Stimulated activated naive B cell treated with anti-CD40 and anti-IgM and Interleukin-4, amounts not matched to agents 10 μg/mL and 1 μg/mL and 100 μg/mL, for 72 hours (primary cell): ENCODE results near the gene FBXO31.

Source experiments
- ATAC-seq, 2 donors: fragments of 150-1000 bp; cut with Tn5 transposase; replicated peaks; 2 replicates each; pipeline ENCODE4 v1.10.0; 2021; ENCODE audit warnings: moderate library complexity in 1 of 2
- DNase-seq: peaks from one replicate; pipeline ENCODE4 v3.0.0; 2021
- H3K27ac Mint-ChIP-seq: one replicate; pipeline ENCODE4 v1.8.0; 2022; ENCODE audit warnings: mild to moderate bottlenecking, mixed read lengths
- H3K27me3 Mint-ChIP-seq, 2 donors: one replicate each; pipeline ENCODE4 v1.8.0; 2022; ENCODE audit warnings: mixed read lengths in 2 of 2
- H3K36me3 Mint-ChIP-seq, 2 donors: one replicate each; pipeline ENCODE4 v1.8.0; 2022; ENCODE audit warnings: mixed read lengths in 2 of 2, mild to moderate bottlenecking in 1 of 2
- H3K4me1 Mint-ChIP-seq, 2 donors: one replicate each; pipeline ENCODE4 v1.8.0; 2022; ENCODE audit warnings: mixed read lengths in 2 of 2, mild to moderate bottlenecking in 1 of 2
- H3K4me3 Mint-ChIP-seq, 2 donors: one replicate each; pipeline ENCODE4 v1.8.0; 2022; ENCODE audit warnings: mild to moderate bottlenecking in 2 of 2, mixed read lengths in 2 of 2, moderate library complexity in 1 of 2
- H3K9me3 Mint-ChIP-seq, 2 donors: one replicate each; pipeline ENCODE4 v1.8.0; 2022; ENCODE audit warnings: mixed read lengths in 2 of 2, mild to moderate bottlenecking in 1 of 2

Gene FBXO31, protein sequence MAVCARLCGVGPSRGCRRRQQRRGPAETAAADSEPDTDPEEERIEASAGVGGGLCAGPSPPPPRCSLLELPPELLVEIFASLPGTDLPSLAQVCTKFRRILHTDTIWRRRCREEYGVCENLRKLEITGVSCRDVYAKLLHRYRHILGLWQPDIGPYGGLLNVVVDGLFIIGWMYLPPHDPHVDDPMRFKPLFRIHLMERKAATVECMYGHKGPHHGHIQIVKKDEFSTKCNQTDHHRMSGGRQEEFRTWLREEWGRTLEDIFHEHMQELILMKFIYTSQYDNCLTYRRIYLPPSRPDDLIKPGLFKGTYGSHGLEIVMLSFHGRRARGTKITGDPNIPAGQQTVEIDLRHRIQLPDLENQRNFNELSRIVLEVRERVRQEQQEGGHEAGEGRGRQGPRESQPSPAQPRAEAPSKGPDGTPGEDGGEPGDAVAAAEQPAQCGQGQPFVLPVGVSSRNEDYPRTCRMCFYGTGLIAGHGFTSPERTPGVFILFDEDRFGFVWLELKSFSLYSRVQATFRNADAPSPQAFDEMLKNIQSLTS

GRCh38 chr16:87383505-87384161 is at the start of gene FBXO31:
Gene FBXO31, minus strand, starts transcription at chr16:87383776. Its CDS starts 32 bp downstream, at chr16:87383744.
- peak within 1 kb of the TSS; percentile 100 for H3K27ac Mint-ChIP-seq
- H3K4me1 Mint-ChIP-seq = peaks cover 40 to 83% of the 10 kb centered on the region in 2 donors
- H3K4me3 Mint-ChIP-seq = peak within 1 kb of the TSS; percentile 92 to 96
- H3K36me3 Mint-ChIP-seq = peaks cover 7 to 15% of the 10 kb centered on the region in 2 donors
- DNase-seq (peak; percentile 89), ATAC-seq (peak; percentile 68 to 71)
- peaks cover 4 to 6% of the 10 kb centered on the region in 2 donors for H3K27me3 Mint-ChIP-seq
- peaks cover 0 to 2% of the 10 kb centered on the region in 2 donors for H3K9me3 Mint-ChIP-seq

DNA sequence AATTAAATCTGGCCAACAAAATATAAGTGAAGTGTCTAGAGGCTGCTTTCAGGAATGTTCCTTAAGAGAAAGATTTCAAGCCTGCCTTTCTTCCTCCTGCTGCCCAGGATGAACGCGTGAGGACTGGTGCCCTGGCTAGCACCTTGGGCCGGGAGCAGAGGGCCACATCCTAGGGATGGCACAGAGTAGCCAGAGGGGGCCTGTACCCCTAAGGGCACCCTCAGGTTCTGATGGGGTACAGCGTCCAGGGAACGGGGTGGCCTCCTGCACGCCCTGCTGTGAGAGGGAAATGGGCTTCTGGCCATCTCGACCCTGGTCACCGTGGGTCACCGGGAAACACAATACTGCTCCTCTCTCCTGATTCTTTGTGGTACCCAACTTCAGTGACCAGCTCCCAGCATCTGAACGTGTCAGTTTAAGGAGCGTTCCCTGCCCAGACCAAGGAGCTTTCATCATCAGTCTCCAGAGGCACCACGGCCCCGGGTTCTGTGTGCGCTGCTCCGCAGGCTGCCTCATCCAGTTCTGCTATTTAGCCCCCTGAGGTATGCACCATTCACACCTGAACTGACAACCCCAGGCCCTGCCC is 48.8 kb upstream of the FBXO31 start:
- DNase-seq = no peak
- H3K36me3 Mint-ChIP-seq = peaks cover 0 to 1% of the 10 kb centered on the region in 2 donors
- H3K9me3 Mint-ChIP-seq = no peaks in the 10 kb centered on the region
- H3K4me1 Mint-ChIP-seq = peaks cover 2 to 7% of the 10 kb centered on the region in 2 donors
- no peak overlapping the region for H3K4me3 Mint-ChIP-seq
- peaks cover 0 to 6% of the 10 kb centered on the region in 2 donors for H3K27me3 Mint-ChIP-seq
- ATAC-seq = no peak
- no peak overlapping the region for H3K27ac Mint-ChIP-seq

- no peak overlapping the region for H3K27ac Mint-ChIP-seq
- no peak for ATAC-seq
- no peaks in the 10 kb centered on the region for H3K9me3 Mint-ChIP-seq
- H3K4me1 Mint-ChIP-seq = peaks cover 2 to 7% of the 10 kb centered on the region in 2 donors
- peaks cover 0 to 1% of the 10 kb centered on the region in 2 donors for H3K36me3 Mint-ChIP-seq
- peaks cover 0 to 6% of the 10 kb centered on the region in 2 donors for H3K27me3 Mint-ChIP-seq
- no peak for DNase-seq
- H3K4me3 Mint-ChIP-seq = no peak overlapping the region
Observed at GRCh38 chr16:87431926-87432325, 48.4 kb upstream of the FBXO31 start.

DNA sequence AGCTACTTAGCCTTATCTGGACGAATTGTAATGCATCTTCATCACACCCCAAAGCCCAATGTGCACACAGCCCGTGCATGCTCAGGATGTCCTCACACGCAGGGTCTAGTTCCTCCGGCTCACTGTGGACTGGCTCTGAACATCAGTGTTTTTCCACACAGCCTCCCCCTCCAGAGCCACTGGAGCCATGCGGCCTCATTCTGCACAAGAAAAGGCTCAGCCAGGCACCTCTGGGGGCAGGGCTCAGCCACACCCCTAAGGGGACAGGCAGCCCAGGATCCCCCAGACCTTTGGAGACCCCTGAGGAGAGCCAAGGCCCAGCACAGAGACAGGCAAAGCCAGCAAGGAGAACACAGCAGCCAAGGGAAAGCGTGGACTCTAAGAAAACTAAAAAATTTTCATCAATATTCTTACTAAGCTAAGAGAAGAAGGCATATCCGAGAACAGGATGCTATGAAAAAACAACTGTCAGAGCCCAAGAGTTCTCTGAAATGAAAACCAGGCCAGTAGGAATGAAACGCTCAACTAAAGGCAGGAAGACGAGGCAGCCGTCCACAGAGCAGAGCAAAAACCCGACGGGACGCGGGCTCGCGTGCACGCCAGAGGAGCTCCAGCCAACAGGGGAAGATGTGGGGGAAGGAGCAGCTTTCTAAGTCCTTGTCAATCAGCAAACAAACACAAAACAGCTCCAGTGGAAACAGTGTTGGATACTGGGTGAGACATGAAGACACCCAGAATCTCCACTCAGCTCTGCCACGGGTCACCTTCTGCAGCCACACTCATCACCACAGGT is 43.0 kb upstream of the FBXO31 start:
- no peak overlapping the region for H3K27ac Mint-ChIP-seq
- no peaks in the 10 kb centered on the region for H3K4me1 Mint-ChIP-seq
- peaks cover 0 to 3% of the 10 kb centered on the region in 2 donors for H3K9me3 Mint-ChIP-seq
- DNase-seq (no peak), ATAC-seq (no peak)
- no peaks in the 10 kb centered on the region for H3K27me3 Mint-ChIP-seq
- H3K4me3 Mint-ChIP-seq = no peak overlapping the region
- H3K36me3 Mint-ChIP-seq = peaks cover 5 to 9% of the 10 kb centered on the region in 2 donors

DNA sequence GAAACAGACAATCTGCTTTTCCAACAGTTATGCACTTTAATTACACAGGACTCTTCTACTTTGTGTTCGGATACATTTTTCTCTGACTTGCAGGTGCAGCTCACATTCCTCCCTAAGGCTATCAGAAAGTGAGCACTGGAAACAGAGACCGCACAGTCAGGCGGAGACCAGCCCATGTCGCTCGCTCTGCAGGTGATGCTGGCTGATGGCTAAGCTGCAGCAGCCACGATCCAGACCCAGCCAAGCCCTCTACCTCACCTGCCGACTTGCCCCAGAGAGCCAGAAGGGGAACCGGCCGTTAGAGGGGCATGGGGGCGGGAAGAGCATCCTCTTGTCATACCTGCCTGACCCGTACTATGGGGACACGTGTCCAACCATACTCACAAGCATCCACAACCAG is 42.4 kb upstream of the FBXO31 start:
- Mint-ChIP-seq H3K9me3 (peaks cover 0 to 3% of the 10 kb centered on the region in 2 donors), H3K4me1 (no peaks in the 10 kb centered on the region), H3K27me3 (no peaks in the 10 kb centered on the region), H3K4me3 (no peak overlapping the region), H3K36me3 (peaks cover 5 to 11% of the 10 kb centered on the region in 2 donors), H3K27ac (no peak overlapping the region)
- DNase-seq (no peak), ATAC-seq (no peak)

- Mint-ChIP-seq H3K27me3 (no peaks in the 10 kb centered on the region), H3K4me1 (no peaks in the 10 kb centered on the region), H3K4me3 (no peak overlapping the region), H3K27ac (no peak overlapping the region), H3K36me3 (peaks cover 5 to 10% of the 10 kb centered on the region in 2 donors), H3K9me3 (peaks cover 0 to 3% of the 10 kb centered on the region in 2 donors)
- no peak for ATAC-seq
- no peak for DNase-seq
Observed at GRCh38 chr16:87424266-87424665, 40.7 kb upstream of the FBXO31 start.

DNA sequence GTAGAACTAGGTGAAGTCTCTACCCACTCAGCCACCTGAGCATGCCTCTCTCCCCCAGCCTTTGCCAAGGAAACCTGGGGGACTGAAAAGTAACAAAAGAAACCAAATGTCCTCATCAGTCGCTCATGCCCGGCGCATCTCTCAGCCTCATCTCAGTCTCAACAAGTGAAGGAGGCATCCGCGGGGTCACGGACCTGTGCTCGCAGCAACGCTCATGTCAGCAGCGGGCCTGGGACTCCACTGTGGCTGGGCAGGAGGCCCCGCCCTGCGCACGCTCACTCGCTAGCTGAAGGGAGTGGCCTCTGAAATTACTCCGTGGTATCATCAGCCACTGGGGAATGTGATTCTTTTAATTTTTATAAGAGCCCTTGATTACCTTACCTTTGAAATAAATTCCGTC is 39.9 kb upstream of the FBXO31 start:
- H3K27ac Mint-ChIP-seq = no peak overlapping the region
- no peak for ATAC-seq
- no peaks in the 10 kb centered on the region for H3K27me3 Mint-ChIP-seq
- H3K36me3 Mint-ChIP-seq = peaks cover 5 to 10% of the 10 kb centered on the region in 2 donors
- no peak overlapping the region for H3K4me3 Mint-ChIP-seq
- H3K9me3 Mint-ChIP-seq = peaks cover 0 to 3% of the 10 kb centered on the region in 2 donors
- H3K4me1 Mint-ChIP-seq = no peaks in the 10 kb centered on the region
- no peak for DNase-seq

GRCh38 chr16:87422106-87422505 is 38.5 kb upstream of the FBXO31 start:
- Mint-ChIP-seq H3K9me3 (peaks cover 0 to 3% of the 10 kb centered on the region in 2 donors), H3K27ac (no peak overlapping the region), H3K4me1 (no peaks in the 10 kb centered on the region), H3K27me3 (no peaks in the 10 kb centered on the region), H3K4me3 (no peak overlapping the region), H3K36me3 (peaks cover 5 to 10% of the 10 kb centered on the region in 2 donors)
- DNase-seq = no peak
- no peak for ATAC-seq

GRCh38 chr16:87421003-87421912 is 37.7 kb upstream of the FBXO31 start:
- Mint-ChIP-seq H3K4me1 (no peaks in the 10 kb centered on the region), H3K27me3 (no peaks in the 10 kb centered on the region), H3K9me3 (peaks cover 0 to 3% of the 10 kb centered on the region in 2 donors), H3K27ac (no peak overlapping the region), H3K36me3 (peaks cover 5 to 10% of the 10 kb centered on the region in 2 donors), H3K4me3 (no peak overlapping the region)
- no peak for ATAC-seq
- no peak for DNase-seq

- Mint-ChIP-seq H3K36me3 (peaks cover 5 to 10% of the 10 kb centered on the region in 2 donors), H3K27me3 (no peaks in the 10 kb centered on the region), H3K4me1 (no peaks in the 10 kb centered on the region), H3K4me3 (no peak overlapping the region), H3K27ac (no peak overlapping the region), H3K9me3 (peaks cover 0 to 3% of the 10 kb centered on the region in 2 donors)
- DNase-seq = no peak
- no peak for ATAC-seq
Observed at GRCh38 chr16:87420026-87421002, 36.7 kb upstream of the FBXO31 start.

- no peak for ATAC-seq
- no peak overlapping the region for H3K4me3 Mint-ChIP-seq
- no peaks in the 10 kb centered on the region for H3K27me3 Mint-ChIP-seq
- H3K27ac Mint-ChIP-seq = no peak overlapping the region
- no peak for DNase-seq
- H3K36me3 Mint-ChIP-seq = peaks cover 5 to 10% of the 10 kb centered on the region in 2 donors
- no peaks in the 10 kb centered on the region for H3K4me1 Mint-ChIP-seq
- peaks cover 0 to 3% of the 10 kb centered on the region in 2 donors for H3K9me3 Mint-ChIP-seq
Observed at GRCh38 chr16:87418644-87419043, 35.1 kb upstream of the FBXO31 start.

- Mint-ChIP-seq H3K27ac (no peak overlapping the region), H3K4me1 (no peaks in the 10 kb centered on the region), H3K36me3 (peaks cover 5 to 12% of the 10 kb centered on the region in 2 donors), H3K9me3 (peaks cover 0 to 3% of the 10 kb centered on the region in 2 donors), H3K4me3 (no peak overlapping the region), H3K27me3 (no peaks in the 10 kb centered on the region)
- DNase-seq = no peak
- ATAC-seq = no peak
Observed at GRCh38 chr16:87418216-87418615, 34.6 kb upstream of the FBXO31 start.
